Right atrium auricular region (tissue), 2 donors: ENCODE measurements around the gene CLIP3. TPM values are rescaled to one million over a fixed set of nuclear protein-coding genes. Genes with fewer than 3 reads are reported as not detected.

Experiments
- DNase-seq: peaks from one replicate; pipeline ENCODE4 v3.0.0-alpha.2; 2019; ENCODE audit warnings: low spot score
- H3K27ac ChIP-seq, 2 donors: fragments of 200-600 bp; sonication (generic); 1 replicate in 1 of 2; 2 replicates in 1 of 2; pipeline ENCODE4 v1.5.1; 2016 to 2019
- H3K27me3 ChIP-seq, 2 donors: fragments of 200-600 bp; sonication (generic); one replicate each; pipeline versions ENCODE4 v1.5.1 to v1.6.0; 2017 to 2019
- H3K36me3 ChIP-seq: fragments of 200-600 bp; sonication (generic); one replicate; pipeline ENCODE4 v1.5.1; 2016
- H3K4me1 ChIP-seq, 2 donors: fragments of 200-600 bp; sonication (generic); one replicate each; pipeline versions ENCODE4 v1.5.1 to v1.6.0; 2017 to 2019
- H3K4me3 ChIP-seq, 2 donors: fragments of 200-600 bp; sonication (generic); 1 replicate in 1 of 2; 2 replicates in 1 of 2; pipeline ENCODE4 v1.5.1; 2017 to 2019; ENCODE audit warnings: mild to moderate bottlenecking in 1 of 2, moderate library complexity in 1 of 2
- H3K9me3 ChIP-seq, 2 donors: fragments of 200-600 bp; sonication (generic); one replicate each; pipeline ENCODE4 v1.5.1; 2019
- CTCF ChIP-seq, 2 donors: fragments of 200-600 bp; sonication (generic); IDR thresholded peaks; one replicate each; pipeline ENCODE4 v1.5.1; 2019; ENCODE audit warnings: antibody characterized with exemption in 2 of 2
- total RNA-seq, 2 donors: library from RNA; depleted of rRNA; stranded (reverse); fragments of >200 nt; gene quantifications; one replicate each; pipeline ENCODE4 v1.1.0, GENCODE V29; 2016

Gene CLIP3
- total RNA-seq, 2 donors from 2014 or later, result 5.1 to 10.7 TPM

- Histone ChIP-seq H3K9me3 (no peaks in the 10 kb centered on the region), H3K4me3 (peak within 1 kb of the TSS; percentile 72 to 79), H3K4me1 (peaks cover 0 to 22% of the 10 kb centered on the region in 2 donors), H3K36me3 (no peaks in the 10 kb centered on the region), H3K27me3 (no peaks in the 10 kb centered on the region), H3K27ac (peak within 1 kb of the TSS; percentile 83 to 86)
- no peak for TF ChIP-seq CTCF (IDR thresholded peaks at IDR 0.05)
- DNase-seq, result peak; percentile 100
These were observed 18.4 kb downstream of the CLIP3 start, which contains the start of gene ALKBH6 for GRCh38 chr19:36014012-36014924. Gene ALKBH6 (minus strand): TSS chr19:36014213. CDS start chr19:36013397, 816 bp downstream.

- TF ChIP-seq CTCF (IDR thresholded peaks at IDR 0.05), result no peak
- H3K27me3 ChIP-seq, result no peaks in the 10 kb centered on the region
- peak overlapping the region; percentile 72 to 79 for H3K4me3 ChIP-seq
- peak overlapping the region; percentile 83 to 86 for H3K27ac ChIP-seq
- peaks cover 0 to 30% of the 10 kb centered on the region in 2 donors for H3K4me1 ChIP-seq
- no peak for DNase-seq
- no peaks in the 10 kb centered on the region for H3K36me3 ChIP-seq
- no peaks in the 10 kb centered on the region for H3K9me3 ChIP-seq
These were observed 19.2 kb downstream of the CLIP3 start for GRCh38 chr19:36013280-36014011.

GRCh38 chr19:36010402-36010801 lies 22.3 kb downstream of the CLIP3 start:
- Histone ChIP-seq H3K27ac (no peak overlapping the region), H3K4me1 (peaks cover 0 to 32% of the 10 kb centered on the region in 2 donors), H3K36me3 (no peaks in the 10 kb centered on the region), H3K27me3 (no peaks in the 10 kb centered on the region), H3K9me3 (no peaks in the 10 kb centered on the region), H3K4me3 (no peak overlapping the region)
- no peak for DNase-seq
- no peak for TF ChIP-seq CTCF (IDR thresholded peaks at IDR 0.05)

GRCh38 chr19:36009633-36010379 lies 22.9 kb downstream of the CLIP3 start:
- H3K27me3 ChIP-seq, result no peaks in the 10 kb centered on the region
- DNase-seq, result no peak
- no peaks in the 10 kb centered on the region for H3K36me3 ChIP-seq
- no peaks in the 10 kb centered on the region for H3K9me3 ChIP-seq
- peak overlapping the region; percentile 34 to 52 for H3K4me3 ChIP-seq
- H3K4me1 ChIP-seq, result peaks cover 0 to 31% of the 10 kb centered on the region in 2 donors
- no peak for TF ChIP-seq CTCF (IDR thresholded peaks at IDR 0.05)
- peak overlapping the region in 1 of 2 donors; percentile 54 for H3K27ac ChIP-seq

GRCh38 chr19:36009220-36009619 lies 23.5 kb downstream of the CLIP3 start:
- H3K27ac ChIP-seq, result peak overlapping the region in 1 of 2 donors; percentile 54

More at GRCh38 chr19:36009220-36009619, 23.5 kb downstream of the CLIP3 start:
- DNase-seq, result peak; percentile 75
- Histone ChIP-seq H3K27me3 (no peaks in the 10 kb centered on the region), H3K36me3 (no peaks in the 10 kb centered on the region), H3K4me3 (peak overlapping the region; percentile 34 to 52), H3K4me1 (peaks cover 0 to 26% of the 10 kb centered on the region in 2 donors), H3K9me3 (no peaks in the 10 kb centered on the region)
- TF ChIP-seq CTCF (IDR thresholded peaks at IDR 0.05), result peak in 1 of 2 donors; percentile 12
